Effector memory CD8-positive, alpha-beta T cell (primary cell): ENCODE results near the gene ZNF740.
"Not testable (repeated sequence)": the region's sequence is repeated elsewhere in the genome, so short reads cannot be mapped to it uniquely, and the experiment has no call there.

ENCODE experiments used
- ATAC-seq: fragments of 150-1000 bp; cut with Tn5 transposase; replicated peaks from 2 replicates; pipeline ENCODE4 v1.10.0; 2021; ENCODE audit warnings: mild to moderate bottlenecking, moderate library complexity
- DNase-seq, 3 experiments: peaks; one replicate each; pipeline ENCODE4 v3.0.0; 2021
- H3K27ac Mint-ChIP-seq, 2 donors: one replicate each; pipeline ENCODE4 v1.8.0; 2022; ENCODE audit warnings: mild to moderate bottlenecking in 2 of 2, mixed read lengths in 2 of 2, moderate library complexity in 2 of 2
- H3K27me3 Mint-ChIP-seq, 2 donors: one replicate each; pipeline ENCODE4 v1.8.0; 2022; ENCODE audit warnings: mixed read lengths in 2 of 2
- H3K36me3 Mint-ChIP-seq: one replicate; pipeline ENCODE4 v1.8.0; 2022; ENCODE audit warnings: mild to moderate bottlenecking, moderate library complexity, mixed read lengths; ENCODE audit not compliant: insufficient read depth
- H3K4me1 Mint-ChIP-seq, 2 donors: one replicate each; pipeline ENCODE4 v1.8.0; 2022; ENCODE audit warnings: low read depth in 2 of 2, mixed read lengths in 2 of 2
- H3K4me3 Mint-ChIP-seq, 2 donors: one replicate each; pipeline ENCODE4 v1.8.0; 2022; ENCODE audit warnings: mild to moderate bottlenecking in 2 of 2, mixed read lengths in 2 of 2, moderate library complexity in 2 of 2
- H3K9me3 Mint-ChIP-seq, 2 donors: one replicate each; pipeline ENCODE4 v1.8.0; 2022; ENCODE audit warnings: mixed read lengths in 2 of 2

Gene ZNF740

DNA sequence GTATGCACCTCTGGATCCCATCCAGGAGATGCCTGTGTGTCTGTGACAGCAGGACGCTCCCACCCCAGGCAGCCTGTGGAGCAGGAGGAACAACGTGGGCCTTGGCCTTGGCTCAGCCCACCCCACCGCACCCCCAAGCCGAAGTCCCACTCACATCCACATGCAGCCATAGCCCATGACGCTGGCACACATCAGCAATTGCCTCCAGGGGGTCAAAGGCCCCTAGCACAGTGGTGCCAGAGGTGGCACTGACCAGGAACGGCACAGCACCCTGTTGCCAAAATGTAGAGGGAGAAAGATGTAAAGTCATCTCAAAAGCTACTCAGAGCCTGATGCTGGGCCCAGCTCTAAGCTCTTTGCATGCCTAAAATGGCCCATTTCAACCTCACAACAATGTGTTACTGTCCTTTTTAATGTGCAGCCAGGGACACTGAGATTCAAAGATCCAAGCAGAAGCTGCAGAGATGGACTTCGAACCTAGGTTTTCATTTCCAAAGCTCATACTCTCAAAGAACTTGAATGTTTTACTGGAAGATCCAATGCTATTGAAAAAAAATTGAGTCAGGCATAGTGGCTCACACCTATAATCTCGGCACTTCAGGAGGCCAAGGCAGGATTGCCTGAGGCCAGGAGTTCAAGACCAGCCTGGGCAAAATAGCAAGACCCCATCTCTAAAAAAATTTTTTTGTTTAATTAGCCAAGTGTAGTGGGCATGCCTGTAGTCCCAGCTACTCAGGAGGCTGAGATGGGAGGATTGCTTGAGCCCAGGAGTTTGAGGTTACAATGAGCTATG, 19.2 kb upstream of the ZNF740 start:
- Mint-ChIP-seq H3K36me3 (peaks cover 5% of the 10 kb centered on the region), H3K27ac (no peak overlapping the region), H3K27me3 (no peaks in the 10 kb centered on the region), H3K4me1 (peaks cover 7 to 10% of the 10 kb centered on the region in 2 donors), H3K4me3 (no peak overlapping the region), H3K9me3 (no peaks in the 10 kb centered on the region)
- ATAC-seq (no peak), DNase-seq (no peak)

DNA sequence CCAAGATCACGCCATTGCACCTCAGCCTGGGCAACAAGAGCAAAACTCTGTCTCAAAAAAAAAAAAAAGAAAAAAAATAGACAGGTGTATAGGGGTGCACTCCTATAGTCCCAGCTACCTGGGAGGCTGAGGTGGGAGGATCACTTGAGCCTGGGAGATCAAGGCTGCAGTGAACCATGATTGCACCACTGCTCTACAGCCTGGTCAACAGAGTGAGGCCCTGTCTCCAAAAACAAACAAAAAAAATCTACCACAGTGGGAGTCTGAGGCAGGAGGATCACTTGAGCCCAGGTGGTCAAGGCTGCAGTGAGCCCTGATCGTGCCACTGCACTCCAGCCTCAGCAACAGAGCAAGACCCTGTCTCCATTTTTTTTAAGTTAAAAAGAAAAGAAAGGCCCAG, 17.5 kb upstream of the ZNF740 start:
- not testable (repeated sequence) for H3K4me3 Mint-ChIP-seq, ATAC-seq, H3K36me3 Mint-ChIP-seq, DNase-seq, H3K9me3 Mint-ChIP-seq, H3K27me3 Mint-ChIP-seq, H3K27ac Mint-ChIP-seq, H3K4me1 Mint-ChIP-seq

DNA sequence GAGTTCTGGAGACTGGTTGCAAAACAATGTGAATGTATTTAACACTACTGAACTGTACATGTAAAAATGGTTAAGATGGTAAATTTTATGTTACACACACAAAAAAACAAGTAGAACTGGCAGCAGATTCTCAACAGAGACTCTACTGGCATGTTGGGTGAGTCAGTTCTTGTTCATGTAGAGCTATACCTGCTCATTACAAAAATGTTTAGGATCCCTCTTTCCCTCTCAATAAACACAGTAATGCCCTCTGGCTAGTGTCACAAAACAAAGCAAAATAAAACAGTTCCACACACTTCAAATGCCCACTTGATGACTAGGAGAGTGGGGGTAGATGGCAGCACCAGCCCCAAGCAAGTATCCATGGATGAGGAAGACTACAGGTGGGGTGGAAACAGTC, 13.7 kb upstream of the ZNF740 start:
- no peak overlapping the region for H3K4me3 Mint-ChIP-seq
- no peaks in the 10 kb centered on the region for H3K36me3 Mint-ChIP-seq
- no peak overlapping the region for H3K27ac Mint-ChIP-seq

DNA sequence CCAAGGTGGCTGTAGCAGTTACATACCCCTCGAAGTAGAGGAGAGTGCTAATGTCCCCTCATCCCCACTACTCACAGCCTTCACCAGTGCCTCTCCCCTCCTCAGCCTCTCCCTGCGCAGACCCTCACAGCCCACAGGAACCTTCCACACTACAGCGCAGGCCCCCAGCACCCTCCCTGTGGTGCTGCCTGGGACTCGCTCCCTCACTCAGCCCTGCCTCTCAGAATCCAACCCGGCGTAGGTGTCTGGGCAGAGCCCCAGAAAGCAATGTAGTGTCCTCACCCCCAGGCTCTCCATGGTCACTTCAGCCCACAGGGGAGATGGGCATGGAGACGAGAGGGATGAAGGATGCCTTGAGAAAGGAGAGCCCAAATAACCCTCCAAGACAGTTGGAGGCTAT, 10.9 kb upstream of the ZNF740 start:
- H3K4me1 Mint-ChIP-seq, result no peaks in the 10 kb centered on the region
- H3K4me3 Mint-ChIP-seq, result no peak overlapping the region
- ATAC-seq, result no peak

More for the DNA sequence above, 13.7 kb upstream of the ZNF740 start:
- Mint-ChIP-seq H3K27me3 (no peaks in the 10 kb centered on the region), H3K9me3 (no peaks in the 10 kb centered on the region), H3K4me1 (no peaks in the 10 kb centered on the region)
- ATAC-seq (no peak), DNase-seq (no peak)

DNA sequence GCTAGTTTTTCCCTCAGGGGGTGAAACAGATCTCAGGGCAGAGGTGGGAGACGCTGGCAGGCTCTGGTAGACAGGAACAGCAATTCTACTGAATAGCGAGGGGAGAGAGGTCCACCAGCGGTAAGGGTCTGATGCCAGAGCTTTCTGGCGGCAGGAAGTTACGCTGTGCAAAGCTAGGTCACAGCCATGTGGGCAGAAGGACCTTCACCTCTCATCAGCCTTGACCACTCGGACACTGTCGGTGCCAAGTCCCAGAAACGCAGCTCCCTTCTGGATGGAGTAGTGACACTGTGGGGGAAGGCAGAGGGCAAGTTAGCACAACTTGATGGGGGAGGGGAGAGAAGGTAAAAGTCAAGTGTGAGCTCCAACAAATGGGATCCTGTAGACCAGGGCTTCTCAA, 10.3 kb upstream of the ZNF740 start:
- no peak overlapping the region for H3K27ac Mint-ChIP-seq
- DNase-seq (no peak), ATAC-seq (no peak)
- H3K36me3 Mint-ChIP-seq, result no peaks in the 10 kb centered on the region
- H3K4me3 Mint-ChIP-seq, result no peak overlapping the region
- no peaks in the 10 kb centered on the region for H3K9me3 Mint-ChIP-seq
- no peaks in the 10 kb centered on the region for H3K4me1 Mint-ChIP-seq
- H3K27me3 Mint-ChIP-seq, result no peaks in the 10 kb centered on the region

More for the DNA sequence above, 10.9 kb upstream of the ZNF740 start:
- Mint-ChIP-seq H3K9me3 (no peaks in the 10 kb centered on the region), H3K36me3 (no peaks in the 10 kb centered on the region), H3K27ac (no peak overlapping the region), H3K27me3 (no peaks in the 10 kb centered on the region)
- no peak for DNase-seq

DNA sequence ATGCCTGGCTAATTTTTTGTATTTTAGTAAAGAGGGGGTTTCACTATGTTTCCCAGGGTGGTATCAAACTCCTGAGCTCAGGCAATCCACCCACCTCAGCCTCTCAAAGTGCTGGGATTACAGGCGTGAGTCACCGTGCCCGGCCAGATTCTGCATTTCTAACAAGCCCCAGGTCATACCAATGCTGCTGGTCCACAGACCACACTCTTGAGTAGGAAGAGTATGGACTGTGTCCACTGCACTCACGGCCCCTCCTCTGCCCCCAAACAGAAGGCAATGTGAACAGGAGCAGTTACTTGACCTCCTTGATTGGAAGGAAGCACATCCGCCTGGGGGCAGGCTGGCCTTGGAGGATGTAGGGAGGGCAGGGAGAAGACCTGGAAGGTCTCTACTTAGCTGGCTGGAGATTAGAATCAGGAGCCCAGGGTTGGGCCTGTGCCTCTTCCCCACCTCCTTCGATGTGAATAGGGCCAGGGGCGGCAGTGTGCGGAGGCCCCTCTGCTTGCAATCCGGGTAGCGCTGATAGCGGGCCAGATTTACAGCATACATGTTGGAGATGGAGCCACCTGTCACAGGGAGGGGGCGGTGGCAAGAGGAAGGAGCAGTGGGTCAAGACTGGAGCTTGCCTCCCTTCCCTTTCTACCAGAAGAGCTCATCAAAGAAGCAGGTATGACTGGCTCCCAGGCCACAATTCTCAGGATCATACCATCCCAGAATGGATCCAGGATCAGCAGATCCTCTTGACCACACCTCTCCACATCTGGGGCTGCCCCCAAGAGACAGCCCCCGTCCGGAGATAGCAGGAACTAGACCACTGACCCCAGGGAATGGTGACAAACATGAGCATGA, 9.4 kb upstream of the ZNF740 start:
- Mint-ChIP-seq H3K36me3 (no peaks in the 10 kb centered on the region), H3K4me1 (no peaks in the 10 kb centered on the region), H3K27me3 (no peaks in the 10 kb centered on the region), H3K4me3 (no peak overlapping the region), H3K9me3 (no peaks in the 10 kb centered on the region), H3K27ac (no peak overlapping the region)
- no peak for ATAC-seq
- DNase-seq, result no peak

DNA sequence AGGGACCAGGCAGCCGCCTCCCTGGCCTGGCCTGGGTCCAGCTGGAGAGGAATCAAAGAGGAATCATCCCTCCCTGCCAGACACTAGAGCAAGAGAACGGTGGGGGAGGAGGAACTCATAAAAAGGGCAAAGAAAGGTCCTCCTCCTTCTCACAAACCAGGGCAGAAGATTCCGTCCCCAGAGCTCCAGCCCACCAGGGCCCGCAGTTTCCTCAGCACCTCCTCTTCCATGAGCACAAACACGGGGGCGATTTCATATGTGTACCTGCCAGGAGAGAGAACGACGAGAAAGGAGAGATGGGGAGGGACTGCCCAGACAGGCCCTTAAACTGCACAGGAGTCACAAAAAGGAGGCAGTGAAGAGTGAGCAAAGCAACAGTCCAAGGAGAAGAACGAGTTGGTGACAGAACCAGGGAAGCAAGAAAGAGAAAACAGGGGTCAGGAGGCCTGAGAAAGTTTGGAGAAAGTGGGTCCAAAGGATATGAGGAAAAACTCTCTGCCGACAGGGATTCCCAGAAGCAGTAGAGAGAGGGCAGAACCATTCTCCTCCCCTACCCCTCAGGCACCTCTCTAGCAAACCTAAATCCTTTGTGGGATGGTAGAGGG, 8.7 kb upstream of the ZNF740 start:
- H3K27me3 Mint-ChIP-seq, result no peaks in the 10 kb centered on the region
- no peak overlapping the region for H3K27ac Mint-ChIP-seq
- no peaks in the 10 kb centered on the region for H3K36me3 Mint-ChIP-seq
- DNase-seq (no peak), ATAC-seq (no peak)
- no peak overlapping the region for H3K4me3 Mint-ChIP-seq
- H3K9me3 Mint-ChIP-seq, result no peaks in the 10 kb centered on the region
- H3K4me1 Mint-ChIP-seq, result no peaks in the 10 kb centered on the region

DNA sequence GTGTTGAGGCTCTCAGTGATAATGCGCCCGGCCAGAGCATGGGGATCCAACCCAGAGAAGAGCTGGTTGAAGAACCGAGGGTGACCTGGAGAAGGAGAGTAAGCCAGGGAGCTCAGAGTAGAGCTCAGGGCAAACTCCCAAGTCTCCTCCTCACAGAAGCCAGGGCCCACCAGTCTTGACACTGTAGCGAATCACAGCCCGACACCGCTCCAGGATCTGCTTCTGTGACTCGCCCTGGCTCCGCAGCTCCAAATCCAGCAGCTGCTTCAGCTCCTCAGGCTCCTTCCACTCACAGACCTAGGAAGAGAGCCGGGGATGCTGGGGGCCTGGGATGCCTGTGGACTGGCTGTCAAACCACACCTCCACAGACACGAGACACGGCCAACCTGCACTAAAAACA, 8.2 kb upstream of the ZNF740 start:
- DNase-seq (no peak), ATAC-seq (no peak)
- Mint-ChIP-seq H3K4me1 (no peaks in the 10 kb centered on the region), H3K4me3 (no peak overlapping the region), H3K9me3 (no peaks in the 10 kb centered on the region), H3K27ac (peak overlapping the region in 1 of 2 donors; percentile 51), H3K36me3 (no peaks in the 10 kb centered on the region), H3K27me3 (no peaks in the 10 kb centered on the region)

DNA sequence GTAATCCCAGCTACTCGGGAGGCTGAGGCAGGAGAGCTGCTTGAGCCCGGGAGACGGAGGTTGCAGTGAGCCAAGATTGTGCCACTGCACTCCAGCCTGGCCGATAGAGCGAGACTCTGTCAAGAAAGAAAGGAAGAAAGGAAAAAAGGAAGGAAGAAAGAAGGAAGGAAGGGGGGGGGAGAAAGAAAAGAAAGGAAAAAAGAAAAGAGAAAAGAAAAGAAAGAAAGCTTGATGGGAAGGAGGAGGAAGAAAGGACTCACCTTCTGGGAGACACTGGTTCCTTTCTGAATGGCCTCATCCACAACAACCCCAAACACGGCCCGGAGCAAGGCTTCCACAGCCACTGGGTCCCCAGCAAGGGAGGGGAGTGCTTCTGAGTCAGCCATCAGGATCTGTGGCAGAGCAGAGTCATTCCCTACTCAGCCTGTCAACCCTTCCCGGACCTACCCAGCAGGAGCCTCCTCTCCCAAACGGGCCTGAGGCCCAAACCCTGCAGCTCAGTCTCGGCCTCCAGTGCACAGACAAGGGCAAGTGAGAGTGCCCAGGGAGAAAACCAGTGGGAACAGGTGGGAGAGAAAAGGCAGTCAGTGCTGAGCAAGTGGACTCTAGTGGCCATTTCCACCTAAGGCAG, 7.3 kb upstream of the ZNF740 start:
- Mint-ChIP-seq H3K4me1 (no peaks in the 10 kb centered on the region), H3K9me3 (no peaks in the 10 kb centered on the region), H3K36me3 (no peaks in the 10 kb centered on the region), H3K27me3 (no peaks in the 10 kb centered on the region), H3K27ac (no peak overlapping the region), H3K4me3 (no peak overlapping the region)
- DNase-seq (no peak), ATAC-seq (no peak)

DNA sequence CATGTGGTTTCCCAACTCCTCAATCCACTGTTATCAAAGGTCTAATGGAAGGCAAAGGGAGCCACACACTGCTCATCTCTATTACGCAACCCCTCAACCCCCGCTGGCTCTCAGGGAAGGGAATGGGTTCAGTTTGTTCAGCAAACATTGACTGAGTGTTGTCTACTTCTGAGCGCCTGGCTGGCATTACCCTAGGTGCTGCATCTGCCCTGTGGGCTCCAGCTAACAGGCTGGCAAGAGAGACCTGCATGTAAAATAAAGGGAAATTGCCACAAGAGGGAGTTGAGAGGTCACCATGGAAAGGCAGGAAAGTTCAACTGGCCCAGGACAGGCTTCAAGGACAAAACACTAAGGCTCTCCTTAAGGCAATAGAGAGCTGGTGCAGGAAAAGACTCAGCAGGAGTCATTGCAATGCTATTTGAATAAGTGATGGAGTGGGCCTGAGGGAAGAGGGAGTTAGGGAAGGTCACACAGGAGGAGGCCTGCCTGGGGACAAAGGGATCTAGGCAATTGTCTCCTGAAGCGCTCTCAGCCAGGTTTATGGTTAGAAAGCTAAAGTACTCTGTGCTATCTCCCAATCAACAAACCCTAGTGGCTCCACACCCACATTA, 5.5 kb upstream of the ZNF740 start:
- peaks cover under 1% of the 10 kb centered on the region for H3K36me3 Mint-ChIP-seq
- no peaks in the 10 kb centered on the region for H3K27me3 Mint-ChIP-seq
- peaks cover 8% of the 10 kb centered on the region in 2 donors for H3K4me1 Mint-ChIP-seq
- no peak for ATAC-seq
- H3K27ac Mint-ChIP-seq, result peak overlapping the region in 1 of 2 donors; percentile 58
- H3K9me3 Mint-ChIP-seq, result no peaks in the 10 kb centered on the region
- H3K4me3 Mint-ChIP-seq, result no peak overlapping the region
- no peak for DNase-seq

DNA sequence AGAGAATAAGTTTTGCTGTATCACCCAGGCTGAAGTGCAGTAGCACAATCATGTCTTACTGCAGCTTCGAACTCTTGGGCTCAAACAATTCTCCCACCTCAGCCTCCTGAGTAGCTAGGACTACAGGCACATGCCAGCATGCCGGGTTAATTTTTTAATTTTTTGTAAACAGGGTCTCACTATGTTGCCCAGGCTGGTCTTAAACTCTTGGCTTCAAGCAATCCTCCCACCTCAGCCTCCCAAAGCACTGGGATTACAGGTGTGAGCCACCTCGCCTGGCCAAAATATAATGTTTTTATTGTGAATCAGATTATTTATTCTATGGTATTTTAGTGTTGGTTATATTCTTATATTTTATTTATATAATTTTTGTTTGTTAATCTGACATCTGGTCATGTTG, 3.8 kb upstream of the ZNF740 start:
- DNase-seq, result no peak
- no peak for ATAC-seq
- H3K36me3 Mint-ChIP-seq, result peaks cover 12% of the 10 kb centered on the region
- no peaks in the 10 kb centered on the region for H3K27me3 Mint-ChIP-seq
- H3K27ac Mint-ChIP-seq, result no peak overlapping the region
- peaks cover 17% of the 10 kb centered on the region in 2 donors for H3K4me1 Mint-ChIP-seq
- no peaks in the 10 kb centered on the region for H3K9me3 Mint-ChIP-seq
- H3K4me3 Mint-ChIP-seq, result no peak overlapping the region

DNA sequence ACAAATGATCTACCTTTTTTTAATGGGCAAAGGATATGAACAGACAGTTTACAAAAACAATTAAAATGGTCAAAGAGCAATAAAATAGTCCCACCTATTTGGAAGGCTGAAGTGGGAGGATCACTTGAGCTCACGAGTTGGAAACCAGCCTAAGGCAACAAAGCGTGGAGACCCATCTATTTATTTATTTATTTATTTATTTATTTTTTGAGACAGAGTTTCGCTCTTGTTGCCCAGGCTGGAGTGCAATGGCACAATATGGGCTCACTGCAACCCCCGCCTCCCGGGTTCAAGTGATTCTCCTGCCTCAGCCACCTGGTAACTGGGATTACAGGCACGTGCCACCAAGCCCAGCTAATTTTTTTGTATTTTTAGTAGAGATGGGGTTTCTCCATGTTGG, 3.1 kb upstream of the ZNF740 start:
- H3K27me3 Mint-ChIP-seq, H3K4me3 Mint-ChIP-seq, DNase-seq, ATAC-seq, H3K27ac Mint-ChIP-seq, H3K9me3 Mint-ChIP-seq: not testable (repeated sequence)
- H3K36me3 Mint-ChIP-seq, result peaks cover 18% of the 10 kb centered on the region
- H3K4me1 Mint-ChIP-seq, result peaks cover 24% of the 10 kb centered on the region in 2 donors

DNA sequence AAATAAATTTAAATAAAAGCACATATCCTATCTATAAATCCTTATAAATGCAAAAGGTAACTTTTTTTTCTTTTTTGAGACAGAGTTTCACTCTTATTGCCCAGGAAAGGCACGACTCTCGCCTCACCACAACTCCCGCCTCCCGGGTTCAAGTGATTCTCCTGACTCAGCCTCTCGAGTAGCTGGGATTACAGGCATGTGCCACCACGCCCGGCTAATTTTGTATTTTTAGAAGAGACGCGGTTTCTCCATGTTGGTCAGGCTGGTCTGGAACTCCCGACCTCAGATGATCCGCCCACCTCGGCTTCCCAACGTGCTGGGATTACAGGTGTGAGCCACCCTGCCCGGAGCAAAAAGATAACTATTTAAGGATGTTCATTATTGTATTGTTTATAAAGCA, 1.7 kb upstream of the ZNF740 start:
- H3K27ac Mint-ChIP-seq, result peak overlapping the region in 1 of 2 donors; percentile 91
- peaks cover 26% of the 10 kb centered on the region for H3K36me3 Mint-ChIP-seq
- not testable (repeated sequence) for ATAC-seq, DNase-seq, H3K27me3 Mint-ChIP-seq, H3K9me3 Mint-ChIP-seq
- peak overlapping the region; percentile 88 to 93 for H3K4me3 Mint-ChIP-seq
- H3K4me1 Mint-ChIP-seq, result peaks cover 28 to 35% of the 10 kb centered on the region in 2 donors
